Left kidney (tissue), 8 donors: Measurements from ENCODE around the gene TMEM256. TPM values are rescaled to one million over a fixed set of nuclear protein-coding genes. Genes with fewer than 3 reads are reported as not detected.

ENCODE experiments used
- DNase-seq: peaks from one replicate; pipeline ENCODE4 v3.0.0-alpha.2; 2013
- long read RNA-seq, 8 donors: transcript quantifications; one replicate each; lab custom pipeline, GENCODE V29; 2026
- polyA plus RNA-seq: library from polyadenylated mRNA; unstranded; fragments of 120-200 nt; gene quantifications from one replicate; pipeline ENCODE4 v1.2.1, GENCODE V29; 2013; ENCODE audit not compliant: insufficient read length

The TMEM256 gene
- 74.9 TPM for polyA plus RNA-seq
- long read RNA-seq, donor 1, transcript TMEM256-201 (4 exons, 486 nt), result major isoform, 112 of 129 reads
- long read RNA-seq, donor 1, partial matches to known transcripts, result 6 of 129 reads
- long read RNA-seq, donor 1, other reads (novel, unspliced or antisense), result 7 of 129 reads
- long read RNA-seq, donor 2, transcript TMEM256-202 (2 exons, 403 nt), result minor isoform, 7 of 112 reads
- long read RNA-seq, donor 2, transcript TMEM256-201 (4 exons, 486 nt), result major isoform, 75 of 112 reads
- long read RNA-seq, donor 2, partial matches to known transcripts, result 23 of 112 reads
- long read RNA-seq, donor 2, other reads (novel, unspliced or antisense), result 7 of 112 reads
- long read RNA-seq, donor 3, transcript TMEM256-202 (2 exons, 403 nt), result minor isoform, 6 of 72 reads
- long read RNA-seq, donor 3, transcript TMEM256-201 (4 exons, 486 nt), result major isoform, 66 of 72 reads
- long read RNA-seq, donor 3, partial matches to known transcripts, result 0 of 72 reads
- long read RNA-seq, donor 3, other reads (novel, unspliced or antisense), result 0 of 72 reads
- long read RNA-seq, donor 4, transcript TMEM256-201 (4 exons, 486 nt), result major isoform, 30 of 32 reads
- long read RNA-seq, donor 4, partial matches to known transcripts, result 0 of 32 reads
- long read RNA-seq, donor 4, other reads (novel, unspliced or antisense), result 0 of 32 reads
- long read RNA-seq, donor 5, transcript TMEM256-202 (2 exons, 403 nt), result minor isoform, 6 of 257 reads
- long read RNA-seq, donor 5, transcript TMEM256-201 (4 exons, 486 nt), result major isoform, 171 of 257 reads
- long read RNA-seq, donor 5, partial matches to known transcripts, result 40 of 257 reads
- long read RNA-seq, donor 5, other reads (novel, unspliced or antisense), result 40 of 257 reads
- long read RNA-seq, donor 6, transcript TMEM256-201 (4 exons, 486 nt), result major isoform, 81 of 127 reads
- long read RNA-seq, donor 6, partial matches to known transcripts, result 42 of 127 reads
- long read RNA-seq, donor 6, other reads (novel, unspliced or antisense), result 0 of 127 reads
- long read RNA-seq, donor 7, transcript TMEM256-202 (2 exons, 403 nt), result minor isoform, 11 of 143 reads
- long read RNA-seq, donor 7, transcript TMEM256-201 (4 exons, 486 nt), result major isoform, 132 of 143 reads
- long read RNA-seq, donor 7, partial matches to known transcripts, result 0 of 143 reads
- long read RNA-seq, donor 7, other reads (novel, unspliced or antisense), result 0 of 143 reads
- long read RNA-seq, donor 8, transcript TMEM256-201 (4 exons, 486 nt), result major isoform, 44 of 67 reads
- long read RNA-seq, donor 8, partial matches to known transcripts, result 13 of 67 reads
- long read RNA-seq, donor 8, other reads (novel, unspliced or antisense), result 6 of 67 reads

DNA sequence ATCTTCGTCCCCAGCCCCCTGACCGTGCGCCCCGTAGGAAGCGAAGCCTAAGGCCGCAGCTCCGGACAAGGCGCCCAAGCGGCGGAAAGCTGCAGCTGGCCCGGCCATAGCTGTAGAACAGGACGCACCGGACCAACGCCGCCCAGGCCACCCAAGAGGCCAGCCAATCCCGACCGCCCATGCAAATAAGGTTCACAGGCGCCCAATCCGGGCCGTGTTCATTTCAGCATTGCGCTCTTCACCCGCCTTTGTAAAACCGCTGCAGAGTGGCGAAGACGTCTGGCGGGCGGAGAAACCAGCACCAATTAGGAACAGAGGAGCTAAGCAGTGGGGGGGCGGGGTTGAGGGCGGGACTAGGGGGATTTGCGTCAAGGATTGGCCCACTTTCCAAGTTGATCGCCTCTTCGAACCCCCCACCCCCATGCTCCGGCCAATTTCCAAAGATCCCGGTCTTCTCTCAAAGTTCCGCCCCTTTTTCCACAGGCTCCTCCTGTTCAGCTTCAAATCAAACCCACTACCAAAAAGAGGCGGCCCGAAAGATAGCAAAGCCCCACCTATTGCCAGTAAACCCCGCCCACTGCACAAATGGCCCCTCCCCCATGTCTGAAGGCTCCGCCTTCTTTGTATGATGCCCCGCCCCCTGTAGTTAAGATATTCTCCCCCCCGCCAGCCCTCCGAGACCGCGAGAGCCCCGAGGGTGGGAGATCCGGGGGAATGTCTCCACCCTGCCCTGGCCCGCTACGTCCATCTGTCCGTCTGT lies at the start of gene TMEM256:
Gene TMEM256, minus strand, starts transcription at position 121 of the 760 bp plus-strand sequence. Its CDS starts 13 bp downstream, at position 108.
- DNase-seq, result peak; percentile 99

DNA sequence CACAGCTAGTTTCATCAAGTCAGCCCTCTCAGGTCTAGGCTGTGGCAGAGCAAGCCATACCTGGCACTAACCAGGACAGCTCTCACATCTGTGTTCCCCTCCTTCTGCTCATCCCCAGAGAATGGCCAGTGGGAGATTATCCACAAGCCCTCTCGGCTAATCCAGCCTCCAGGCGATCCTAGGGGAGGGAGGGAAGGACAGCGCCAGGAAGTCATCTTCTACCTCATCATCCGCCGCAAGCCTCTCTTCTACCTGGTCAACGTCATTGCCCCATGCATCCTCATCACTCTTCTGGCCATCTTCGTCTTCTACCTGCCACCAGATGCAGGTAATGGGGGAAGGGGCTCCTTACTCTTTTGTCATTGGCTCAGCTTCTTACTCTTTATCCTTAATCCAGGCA lies 44.6 kb upstream of the TMEM256 start:
- no peak for DNase-seq

DNA sequence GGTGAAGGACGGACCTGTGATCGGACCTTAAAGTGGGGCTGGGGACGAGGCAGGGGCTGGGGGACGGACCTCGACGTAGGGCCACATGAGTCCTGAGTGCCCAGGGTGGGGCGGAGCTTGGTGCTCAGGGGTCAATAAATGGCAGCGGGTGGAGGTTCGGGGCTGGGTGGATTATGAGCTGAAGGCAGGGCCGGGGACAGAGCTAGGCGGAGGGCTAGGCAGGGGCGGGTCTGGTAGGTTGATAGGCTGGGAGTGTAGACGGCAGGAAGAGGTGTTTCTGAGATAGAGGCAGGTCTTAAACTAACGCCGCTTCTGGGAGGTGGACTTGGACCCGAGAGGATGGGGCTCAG lies 41.7 kb upstream of the TMEM256 start:
- no peak for DNase-seq

DNA sequence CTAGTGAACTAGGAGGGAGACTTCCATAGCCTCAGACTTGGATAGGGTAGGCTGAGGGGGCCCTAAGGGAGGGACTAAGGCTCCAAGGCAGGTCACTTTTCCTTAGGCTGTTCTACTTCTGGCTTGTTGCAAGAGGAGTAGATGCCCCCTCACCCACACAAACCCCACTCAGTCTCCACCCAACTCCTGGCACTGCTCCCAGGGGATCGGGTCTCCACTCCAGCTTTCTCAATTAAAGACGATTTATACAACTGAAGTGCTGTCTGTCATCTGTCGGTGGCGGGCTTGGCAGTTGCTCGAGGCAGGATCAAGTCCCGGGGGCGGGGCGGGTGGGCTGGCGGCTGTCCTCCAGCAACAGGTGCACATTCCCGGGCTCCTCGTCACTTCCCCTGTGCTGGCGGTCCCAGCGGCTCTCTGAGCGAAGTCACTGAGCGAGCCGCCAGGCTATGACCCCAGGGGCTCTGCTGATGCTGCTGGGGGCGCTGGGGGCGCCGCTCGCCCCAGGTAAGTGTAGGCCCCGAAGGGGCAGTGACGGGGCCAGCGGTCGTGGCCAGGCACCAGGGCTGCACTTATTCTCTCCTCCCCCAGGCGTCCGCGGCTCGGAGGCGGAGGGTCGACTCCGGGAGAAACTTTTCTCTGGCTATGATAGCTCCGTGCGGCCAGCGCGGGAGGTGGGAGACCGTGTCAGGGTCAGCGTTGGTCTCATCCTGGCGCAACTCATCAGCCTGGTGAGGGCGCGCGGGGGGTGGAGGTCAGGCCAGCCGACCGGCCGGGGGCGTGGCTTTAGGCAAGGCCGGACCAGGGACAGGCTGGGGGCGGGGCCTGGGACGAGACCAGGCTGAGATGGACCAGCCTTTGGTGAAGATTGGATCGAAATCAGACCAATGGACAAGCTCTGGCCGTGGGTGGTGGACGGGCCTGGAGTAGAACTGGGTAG lies 41.1 kb upstream of the TMEM256 start, which contains the start of gene CHRNB1:
Gene CHRNB1, plus strand, starts transcription at position 380 of the 937 bp plus-strand sequence. Its CDS starts 67 bp downstream, at position 447.
- no peak for DNase-seq

DNA sequence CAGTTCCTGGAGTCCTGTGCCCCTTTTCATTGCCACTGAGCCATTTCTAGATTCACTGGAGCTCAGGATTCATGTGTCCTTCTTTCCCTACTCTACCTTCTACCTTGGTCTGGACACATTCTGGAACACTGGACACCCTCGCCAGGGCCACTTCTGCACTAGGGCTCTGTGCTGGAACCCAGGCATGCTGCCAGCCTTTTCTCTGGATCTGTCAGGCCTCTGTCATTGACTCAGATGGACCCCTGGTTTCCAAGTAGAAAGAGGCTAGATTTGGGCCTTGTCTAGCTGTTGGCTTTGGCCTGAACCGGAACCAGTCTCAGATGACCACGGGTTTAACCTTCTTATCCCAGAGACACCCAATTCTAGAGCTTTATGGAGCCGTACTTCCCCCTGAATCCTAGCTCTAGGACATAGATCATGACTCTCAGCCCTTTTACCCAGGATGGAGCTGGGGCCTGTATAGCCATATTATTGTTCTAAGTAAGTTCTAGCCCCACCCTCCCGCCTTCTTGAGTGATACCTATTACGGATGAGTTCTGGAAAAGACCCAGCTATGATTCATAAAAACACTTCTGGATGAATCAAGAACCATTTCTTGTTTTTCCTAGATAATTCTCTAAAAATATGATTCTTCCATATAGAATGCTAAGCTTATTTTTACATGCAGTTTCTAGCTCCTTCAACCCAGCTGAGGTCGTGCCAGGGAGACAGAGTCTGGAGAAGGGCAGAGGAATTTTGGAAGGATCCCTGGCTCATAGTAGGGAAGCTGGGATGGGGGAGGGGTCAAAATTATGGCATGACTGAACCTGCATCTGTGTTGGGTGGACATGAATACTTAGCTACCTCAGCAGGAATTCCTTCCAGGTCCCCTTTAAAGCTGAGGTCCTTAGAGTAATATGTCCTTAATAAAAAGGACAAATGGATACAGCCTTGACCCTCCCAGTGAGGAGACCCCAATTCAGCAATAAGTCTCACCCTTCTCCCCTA lies 39.9 kb upstream of the TMEM256 start:
- DNase-seq, result no peak

DNA sequence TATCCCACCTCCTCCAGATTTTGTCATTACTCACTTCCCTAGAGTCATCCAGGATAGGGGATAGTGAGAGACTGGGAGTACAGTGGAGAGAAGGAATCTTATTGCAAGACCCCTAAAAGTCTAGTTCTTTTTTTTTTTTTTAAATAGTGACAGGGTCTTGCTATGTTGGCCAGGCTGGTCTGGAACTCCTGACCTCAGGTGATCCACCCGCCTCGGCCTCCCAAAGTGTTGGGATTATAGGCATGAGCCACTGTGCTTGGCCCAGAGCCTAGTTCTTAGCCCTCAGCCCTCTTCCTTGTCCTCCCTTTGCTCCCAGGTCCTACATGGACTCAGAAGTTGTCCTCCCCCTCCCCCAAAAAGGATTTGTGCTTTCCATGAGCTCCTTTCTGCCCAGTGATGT lies 38.2 kb upstream of the TMEM256 start:
- no peak for DNase-seq

DNA sequence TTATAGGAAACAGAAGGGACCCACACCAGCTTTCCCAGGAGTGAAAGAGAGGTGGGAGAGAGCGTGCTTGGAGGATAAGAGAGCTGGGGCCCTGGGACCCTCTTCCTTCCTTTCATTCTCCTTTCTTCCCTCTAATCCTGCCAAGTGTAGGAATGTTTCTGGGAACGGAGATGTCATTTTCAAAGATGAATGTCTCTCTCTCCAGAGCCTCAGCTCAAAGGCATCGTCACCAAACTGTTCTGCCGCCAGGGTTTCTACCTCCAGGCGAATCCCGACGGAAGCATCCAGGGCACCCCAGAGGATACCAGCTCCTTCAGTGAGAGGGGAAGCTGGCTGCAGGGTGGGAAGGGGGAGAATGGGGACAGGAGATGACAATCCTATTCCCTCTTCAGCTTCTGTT lies 37.4 kb upstream of the TMEM256 start:
- no peak for DNase-seq

DNA sequence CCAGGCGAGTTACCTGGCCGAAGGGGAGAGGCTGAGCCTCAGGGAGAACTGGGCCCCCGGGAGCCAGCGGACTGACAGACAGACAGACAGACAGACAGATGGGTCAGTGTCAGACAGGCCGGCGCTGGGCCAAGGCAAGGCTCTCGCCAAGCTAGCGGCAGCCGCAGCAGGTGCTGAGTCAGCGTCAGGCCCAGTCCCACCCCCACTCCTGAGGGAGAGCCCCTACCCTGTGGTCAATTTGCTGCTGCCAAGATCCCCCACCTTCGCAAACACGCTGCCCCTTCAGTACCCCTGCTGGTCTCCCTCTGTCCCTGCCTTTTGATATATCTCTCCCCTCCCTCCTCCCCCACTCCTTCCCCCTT lies 36.9 kb upstream of the TMEM256 start:
- DNase-seq, result no peak

DNA sequence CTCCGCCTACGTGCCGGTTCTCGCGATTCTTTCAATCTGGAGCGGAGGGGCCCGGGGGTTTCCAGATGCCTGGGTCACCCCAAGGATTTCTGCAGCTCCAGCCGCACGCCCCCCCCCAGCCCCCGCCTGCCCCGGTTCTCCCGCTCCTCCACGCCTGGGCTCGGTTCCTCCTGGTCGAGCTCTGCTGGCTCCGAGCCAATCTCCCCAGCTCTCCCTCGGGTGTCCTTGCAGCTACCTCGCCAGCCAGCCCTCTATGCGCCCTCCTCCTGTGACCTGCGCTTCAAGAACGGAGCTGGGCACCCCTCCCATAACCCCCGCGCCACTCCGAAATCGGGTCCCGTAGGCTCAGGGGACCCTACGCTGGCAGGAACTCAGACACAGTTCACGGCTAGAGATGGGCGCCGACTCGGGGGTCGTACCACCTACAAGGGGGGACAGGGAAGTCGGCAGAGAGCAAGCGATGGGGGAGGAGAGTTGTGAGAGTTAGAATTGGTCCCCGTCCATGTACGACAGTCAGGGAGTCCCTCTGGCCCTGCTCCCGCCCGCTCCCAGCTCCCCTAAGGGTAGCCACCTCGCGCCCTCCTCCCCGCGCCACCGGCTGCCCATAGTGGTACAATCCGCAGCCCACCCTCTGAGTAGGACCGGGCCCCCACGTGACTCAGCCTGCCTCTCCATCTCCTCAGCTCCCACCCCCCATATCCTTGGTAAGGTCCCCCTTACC lies 36.4 kb upstream of the TMEM256 start:
- no peak for DNase-seq

DNA sequence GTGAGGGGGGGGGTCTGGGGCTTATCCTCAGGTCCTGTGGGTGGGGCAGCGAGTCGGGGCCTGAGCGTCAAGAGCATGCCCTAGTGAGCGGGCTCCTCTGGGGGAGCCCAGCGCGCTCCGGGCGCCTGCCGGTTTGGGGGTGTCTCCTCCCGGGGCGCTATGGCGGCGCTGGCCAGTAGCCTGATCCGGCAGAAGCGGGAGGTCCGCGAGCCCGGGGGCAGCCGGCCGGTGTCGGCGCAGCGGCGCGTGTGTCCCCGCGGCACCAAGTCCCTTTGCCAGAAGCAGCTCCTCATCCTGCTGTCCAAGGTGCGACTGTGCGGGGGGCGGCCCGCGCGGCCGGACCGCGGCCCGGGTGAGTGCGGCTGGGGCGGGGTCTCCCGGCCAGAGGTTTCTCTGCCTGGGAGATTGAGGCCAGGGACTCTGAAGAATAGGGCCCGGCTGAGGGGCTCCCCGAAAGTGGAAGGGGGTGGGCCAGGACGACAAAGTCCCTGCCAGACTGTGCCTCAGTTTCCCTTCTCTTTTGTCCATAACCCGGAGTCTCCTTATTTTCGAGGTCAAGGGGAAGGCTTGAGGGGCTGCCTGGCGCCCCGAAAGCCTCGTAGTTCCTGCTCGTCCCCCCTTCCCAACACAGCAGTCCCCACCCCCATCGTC lies 35.7 kb upstream of the TMEM256 start, which contains the start of gene FGF11:
Gene FGF11, plus strand, starts transcription at position 51 of the 651 bp plus-strand sequence. Its CDS starts 109 bp downstream, at position 160.
- no peak for DNase-seq

DNA sequence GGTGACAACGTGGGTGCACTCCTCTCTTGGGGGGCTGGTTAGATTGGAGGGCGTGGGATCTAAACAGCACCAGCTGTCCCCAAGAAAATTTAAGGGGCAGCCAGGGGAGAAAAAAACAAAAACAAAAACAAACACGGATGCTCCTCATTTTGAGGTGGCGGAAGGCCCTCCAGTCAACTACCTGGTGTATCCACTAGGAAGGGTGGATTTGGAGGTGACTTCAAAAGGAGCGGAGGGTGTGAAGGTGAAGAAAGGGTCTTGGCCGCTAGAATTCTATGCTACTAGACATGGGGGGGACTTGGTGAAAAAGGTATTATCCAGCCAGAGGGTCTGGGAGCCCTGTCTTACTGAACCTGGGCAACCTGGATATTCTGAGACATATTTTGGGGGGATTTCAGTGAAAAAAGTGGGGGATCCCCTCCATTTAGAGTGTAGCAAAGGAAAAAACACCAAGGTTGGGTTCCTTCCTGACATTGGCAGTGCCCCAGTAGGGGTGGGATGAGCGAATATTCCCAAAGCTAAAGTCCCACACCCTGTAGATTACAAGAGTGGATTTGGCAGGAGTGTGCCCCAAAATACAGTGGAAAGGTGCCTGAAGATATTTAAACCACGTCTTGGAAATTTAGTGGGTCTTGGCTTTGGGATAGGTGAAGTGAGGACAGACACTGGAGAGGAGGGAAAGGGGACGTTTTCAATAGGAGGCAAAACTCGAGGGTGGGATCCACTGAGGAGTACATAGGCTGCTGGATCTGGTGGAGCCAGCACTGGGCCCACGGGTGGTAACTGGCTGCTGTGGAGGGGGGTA lies 35.0 kb upstream of the TMEM256 start:
- DNase-seq, result no peak

DNA sequence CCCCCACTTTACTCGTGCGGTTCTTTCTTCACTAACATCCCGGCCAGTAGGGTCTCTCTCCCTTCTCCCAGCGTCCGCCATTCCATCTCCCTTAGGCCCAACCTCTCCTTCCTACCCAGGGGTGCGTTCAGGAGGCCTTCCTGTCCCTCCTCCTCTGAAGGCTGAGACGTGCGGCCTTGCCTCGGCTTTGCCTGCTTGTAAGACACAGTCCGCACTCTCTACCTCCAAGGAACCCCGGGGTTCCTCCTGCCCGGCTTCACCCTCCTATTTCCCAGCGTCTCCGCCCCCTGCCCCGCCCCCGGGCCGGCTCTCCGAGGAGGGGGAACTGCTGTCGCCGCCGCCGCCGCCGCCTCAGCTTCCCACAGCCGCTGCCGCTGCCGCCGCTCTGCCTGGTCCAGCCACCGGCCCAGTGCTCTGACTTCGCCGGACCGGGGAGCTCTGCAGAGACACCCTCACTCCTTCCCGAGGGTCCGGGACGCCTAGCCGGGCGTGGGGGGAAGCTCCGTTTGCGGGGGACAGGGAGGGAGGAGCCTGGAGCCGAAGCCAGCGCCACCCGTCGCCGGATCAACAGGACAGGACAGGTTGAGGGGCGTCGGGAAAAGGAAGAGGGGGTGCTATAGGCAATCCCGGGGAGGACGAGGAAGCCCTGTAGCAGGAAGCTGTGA lies 34.2 kb upstream of the TMEM256 start:
- no peak for DNase-seq

DNA sequence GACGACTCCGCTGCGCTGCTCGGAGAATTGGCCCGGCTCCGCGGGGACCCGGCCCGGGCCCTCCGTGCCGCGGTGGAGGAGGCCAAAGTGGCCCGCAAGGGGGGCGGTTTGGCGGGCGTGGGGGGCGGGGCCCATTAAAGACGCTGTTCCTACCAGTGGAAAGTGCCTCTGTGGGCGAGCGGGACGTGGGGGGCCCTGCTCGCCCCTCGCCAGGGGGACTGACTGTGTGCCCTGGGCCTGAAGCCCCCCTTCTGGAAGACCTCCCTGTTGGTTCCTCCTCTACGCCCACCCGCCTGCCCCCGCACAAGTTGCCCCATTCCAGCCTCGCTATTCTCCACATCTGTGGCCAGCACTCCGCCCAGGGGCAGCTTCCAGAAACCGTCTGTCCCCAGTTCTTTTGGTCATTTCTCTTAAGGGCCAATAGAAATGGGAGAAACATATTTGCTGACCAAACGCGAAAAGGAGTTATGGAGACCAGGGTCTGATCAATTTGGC lies 33.5 kb upstream of the TMEM256 start:
- no peak for DNase-seq

DNA sequence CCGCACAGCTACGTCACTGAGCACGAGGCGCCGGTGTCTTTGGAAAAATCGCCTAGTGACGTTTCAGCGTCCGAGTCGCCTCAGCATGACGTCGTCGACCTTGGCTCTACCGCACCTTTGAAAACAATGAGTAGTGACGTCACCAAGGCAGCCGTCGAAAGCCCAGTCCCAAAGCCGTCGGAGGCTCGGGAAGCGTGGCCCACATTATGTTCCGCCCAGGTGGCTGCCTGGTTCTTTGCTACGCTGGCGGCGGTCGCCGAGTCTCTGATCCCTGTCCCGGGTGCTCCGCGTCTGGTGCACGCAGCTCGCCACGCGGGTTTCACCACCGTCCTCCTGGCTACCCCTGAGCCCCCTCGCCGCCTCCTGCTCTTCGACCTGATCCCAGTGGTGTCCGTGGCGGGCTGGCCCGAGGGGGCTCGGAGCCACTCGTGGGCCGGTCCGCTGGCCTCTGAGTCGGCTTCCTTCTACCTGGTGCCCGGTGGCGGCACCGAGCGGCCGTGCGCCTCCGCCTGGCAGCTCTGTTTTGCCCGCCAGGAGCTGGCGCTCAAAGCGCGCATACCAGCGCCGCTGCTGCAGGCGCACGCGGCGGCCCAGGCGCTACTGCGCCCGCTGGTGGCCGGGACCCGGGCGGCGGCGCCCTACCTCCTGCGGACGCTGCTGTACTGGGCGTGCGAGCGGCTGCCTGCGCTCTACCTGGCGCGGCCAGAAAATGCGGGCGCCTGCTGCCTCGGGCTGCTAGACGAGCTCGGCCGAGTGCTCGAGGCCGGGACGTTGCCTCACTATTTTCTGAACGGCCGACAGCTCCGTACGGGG lies 32.9 kb upstream of the TMEM256 start:
- DNase-seq, result peak; percentile 79
